OCI-LY3 (cell line): Measurements from ENCODE around the gene XRN1.

ENCODE experiments used
- CTCF ChIP-seq: fragments of 200-600, 300-600 bp; sonication (generic); IDR thresholded peaks from 2 replicates; pipeline ENCODE4 v1.5.1; 2014; ENCODE audit warnings: antibody characterized with exemption, low read length, low read depth
- EZH2phosphoT487 ChIP-seq: fragments of 200-600 bp; shearing (Covaris generic); IDR thresholded peaks from 2 replicates; pipeline ENCODE4 v1.6.1; 2018; ENCODE audit warnings: antibody characterized with exemption, mixed run types, low read depth

GRCh38 chr3:142276781-142277180 is 171.1 kb downstream of the XRN1 start:
- no peak for TF ChIP-seq CTCF
- no peak for TF ChIP-seq EZH2phosphoT487
